Endodermal cell (in vitro differentiated cells): ENCODE results near the gene CALU. TPM values are rescaled to one million over a fixed set of nuclear protein-coding genes. Genes with fewer than 3 reads are reported as not detected.
A peak's percentile ranks its signal among the peaks of the same experiment; 100 is the strongest.

Experiments used
- DNase-seq: peaks from one replicate; pipeline ENCODE4 v3.0.0-alpha.2; 2017
- H3K27ac ChIP-seq: 2 replicates; pipeline ENCODE4 v1.5.1; 2013; ENCODE audit warnings: mild to moderate bottlenecking, low read depth, low read length, moderate library complexity
- H3K27me3 ChIP-seq: 2 replicates; pipeline ENCODE4 v1.6.1; 2013; ENCODE audit warnings: mild to moderate bottlenecking, low read length, moderate library complexity; ENCODE audit not compliant: insufficient read depth, control insufficient read depth, poor library complexity, severe bottlenecking
- H3K36me3 ChIP-seq: 2 replicates; pipeline ENCODE4 v1.7.0; 2013; ENCODE audit warnings: mild to moderate bottlenecking, low read length, moderate library complexity; ENCODE audit not compliant: control insufficient read depth, insufficient read depth
- H3K4me1 ChIP-seq: one replicate; pipeline ENCODE4 v1.7.0; 2013; ENCODE audit warnings: low read length; ENCODE audit not compliant: control insufficient read depth, insufficient read depth
- H3K4me3 ChIP-seq: 2 replicates; pipeline ENCODE4 v1.5.1; 2013; ENCODE audit warnings: mild to moderate bottlenecking, low read length, moderate library complexity
- H3K9ac ChIP-seq: 2 replicates; pipeline ENCODE4 v1.6.1; 2013; ENCODE audit warnings: mild to moderate bottlenecking, low read length, moderate library complexity; ENCODE audit not compliant: poor library complexity, severe bottlenecking; ENCODE audit errors: extremely low read depth
- H3K9me3 ChIP-seq: 2 replicates; pipeline ENCODE4 v1.6.1; 2013; ENCODE audit warnings: mild to moderate bottlenecking, low read length, moderate library complexity; ENCODE audit not compliant: control insufficient read depth
- H3K27ac Mint-ChIP-seq: 2 replicates; pipeline ENCODE4 v1.8.0; 2020; ENCODE audit warnings: mixed read lengths
- H3K27me3 Mint-ChIP-seq: 2 replicates; pipeline ENCODE4 v1.8.0; 2021; ENCODE audit warnings: mild to moderate bottlenecking, mixed read lengths; ENCODE audit not compliant: insufficient read depth
- H3K36me3 Mint-ChIP-seq: 2 replicates; pipeline ENCODE4 v1.8.0; 2020; ENCODE audit warnings: low read depth, mixed read lengths
- H3K4me1 Mint-ChIP-seq: 2 replicates; pipeline ENCODE4 v1.8.0; 2020; ENCODE audit warnings: mixed read lengths
- H3K4me3 Mint-ChIP-seq: 2 replicates; pipeline ENCODE4 v1.8.0; 2020; ENCODE audit warnings: mild to moderate bottlenecking, moderate library complexity, mixed read lengths
- H3K9me3 Mint-ChIP-seq: 2 replicates; pipeline ENCODE4 v1.8.0; 2020; ENCODE audit warnings: mild to moderate bottlenecking, mixed read lengths
- CTCF ChIP-seq: fragments of 200-600 bp; sonication (generic); conservative IDR thresholded peaks from 2 replicates; pipeline ENCODE4 v1.5.0; 2021; ENCODE audit warnings: antibody characterized with exemption, mild to moderate bottlenecking
- WGBS, 2 experiments: methylation state at CpG; one replicate each; pipeline versions ENCODE4 v1.1.5 to v1.1.7; 2013; ENCODE audit warnings: missing lambda C conversion rate in 2 of 2, mixed read lengths in 1 of 2; ENCODE audit not compliant: insufficient coverage in 1 of 2, insufficient read length in 1 of 2; 5-methylcytosine and 5-hydroxymethylcytosine counted together
- total RNA-seq, 2 donors: library from RNA; stranded (reverse); fragmentation: NEBNext Ultra II Directional in 1 of 2; extraction: Animal tissue kit (Norgen Biotek cat#: 25700) in 1 of 2; gene quantifications; 2 replicates in 1 of 2; 3 replicates in 1 of 2; pipeline ENCODE4 v1.2.1, GENCODE V29; 2021

CALU gene
- total RNA-seq, 2 donors from 2014 or later, result 160 to 186 TPM

GRCh38 chr7:128737867-128738385, 1.2 kb upstream of the CALU start:
- H3K4me1 ChIP-seq, result peaks cover 4% of the 10 kb centered on the region
- no peaks in the 10 kb centered on the region for H3K9me3 Mint-ChIP-seq
- H3K4me3 Mint-ChIP-seq, result no peak overlapping the region
- 36 to 50% methylated on average over 1 of the region's 1 CpG for WGBS, 2 experiments
- no peak overlapping the region for H3K27ac ChIP-seq
- peaks cover 19% of the 10 kb centered on the region for H3K4me1 Mint-ChIP-seq
- peak overlapping the region; percentile 98 for H3K4me3 ChIP-seq
- TF ChIP-seq CTCF, result no peak
- no peaks in the 10 kb centered on the region for H3K27me3 ChIP-seq
- DNase-seq, result no peak
- H3K9me3 ChIP-seq, result no peaks in the 10 kb centered on the region
- H3K9ac ChIP-seq, result peak overlapping the region; percentile 97
- H3K36me3 Mint-ChIP-seq, result no peaks in the 10 kb centered on the region
- no peak overlapping the region for H3K27ac Mint-ChIP-seq
- no peaks in the 10 kb centered on the region for H3K36me3 ChIP-seq
- H3K27me3 Mint-ChIP-seq, result peaks cover 8% of the 10 kb centered on the region

- Histone ChIP-seq H3K9me3 (no peaks in the 10 kb centered on the region), H3K4me1 (peaks cover 4% of the 10 kb centered on the region), H3K4me3 (peak overlapping the region; percentile 98), H3K36me3 (no peaks in the 10 kb centered on the region), H3K27ac (peak overlapping the region; percentile 69), H3K27me3 (no peaks in the 10 kb centered on the region), H3K9ac (peak overlapping the region; percentile 97)
- Mint-ChIP-seq H3K4me1 (peaks cover 19% of the 10 kb centered on the region), H3K9me3 (no peaks in the 10 kb centered on the region), H3K4me3 (peak overlapping the region; percentile 99), H3K27me3 (peaks cover 8% of the 10 kb centered on the region), H3K27ac (peak overlapping the region; percentile 93), H3K36me3 (peaks cover under 1% of the 10 kb centered on the region)
- WGBS, 2 experiments, result 20 to 39% methylated on average over 7 to 8 of the region's 8 CpGs
- DNase-seq, result no peak
- TF ChIP-seq CTCF, result no peak
Measured at GRCh38 chr7:128738570-128739047, 550 bp upstream of the CALU start.

GRCh38 chr7:128739990-128740682, 977 bp downstream of the CALU start:
- TF ChIP-seq CTCF, result no peak
- H3K36me3 ChIP-seq, result peaks cover under 1% of the 10 kb centered on the region
- no peak for DNase-seq
- Mint-ChIP-seq H3K4me3 (peak overlapping the region; percentile 99), H3K4me1 (peaks cover 19% of the 10 kb centered on the region), H3K9me3 (no peaks in the 10 kb centered on the region), H3K27me3 (peaks cover 8% of the 10 kb centered on the region), H3K36me3 (peaks cover 3% of the 10 kb centered on the region), H3K27ac (peak overlapping the region; percentile 98)
- no peaks in the 10 kb centered on the region for H3K27me3 ChIP-seq
- peak overlapping the region; percentile 97 for H3K9ac ChIP-seq
- H3K4me1 ChIP-seq, result peaks cover 4% of the 10 kb centered on the region
- H3K9me3 ChIP-seq, result no peaks in the 10 kb centered on the region
- WGBS, 2 experiments, result 11 to 16% methylated on average over 9 to 13 of the region's 13 CpGs
- peak overlapping the region; percentile 98 for H3K4me3 ChIP-seq
- no peak overlapping the region for H3K27ac ChIP-seq
